OCI-LY1 (cell line): Measurements from ENCODE around the gene SNRNP70.
"Not testable (repeated sequence)": the region's sequence is repeated elsewhere in the genome, so short reads cannot be mapped to it uniquely, and the experiment has no call there.

Experiments
- H2AFZ ChIP-seq: fragments of 200-600 bp; sonication (generic), shearing (Covaris generic); 2 replicates; pipeline ENCODE4 v1.6.0; 2014; ENCODE audit warnings: antibody characterized with exemption, mild to moderate bottlenecking, low read length
- H3F3A ChIP-seq: fragments of 200-600 bp; sonication (generic), shearing (Covaris generic); 2 replicates; pipeline ENCODE4 v1.6.0; 2014; ENCODE audit warnings: mild to moderate bottlenecking, antibody characterized with exemption, low read length, moderate library complexity; ENCODE audit not compliant: insufficient read depth
- H3K27ac ChIP-seq: fragments of 200-600 bp; sonication (generic); 2 replicates; pipeline ENCODE4 v1.5.1; 2014; ENCODE audit warnings: low read length, mixed run types, mild to moderate bottlenecking, low read depth; ENCODE audit not compliant: poor library complexity, severe bottlenecking
- H3K27me3 ChIP-seq: fragments of 200-600 bp; sonication (generic); 2 replicates; pipeline ENCODE4 v1.6.0; 2014; ENCODE audit warnings: antibody characterized with exemption, mild to moderate bottlenecking, low read length, moderate library complexity; ENCODE audit not compliant: insufficient read depth
- H3K36me3 ChIP-seq: fragments of 200-600 bp; sonication (generic); 2 replicates; pipeline ENCODE4 v1.6.1; 2014; ENCODE audit warnings: mild to moderate bottlenecking, antibody characterized with exemption, low read length, moderate library complexity, mixed read lengths; ENCODE audit not compliant: insufficient read depth
- H3K4me1 ChIP-seq: fragments of 200-600 bp; sonication (generic); 2 replicates; pipeline ENCODE4 v1.5.1; 2014; ENCODE audit warnings: mild to moderate bottlenecking, low read length, moderate library complexity; ENCODE audit not compliant: insufficient read depth, severe bottlenecking
- H3K4me2 ChIP-seq: fragments of 200-600 bp; sonication (generic), shearing (Covaris generic); 2 replicates; pipeline ENCODE4 v1.6.1; 2014; ENCODE audit warnings: low read length
- H3K4me3 ChIP-seq: fragments of 200-600 bp; sonication (generic); 2 replicates; pipeline ENCODE4 v1.5.1; 2014; ENCODE audit warnings: low read length, low read depth, mild to moderate bottlenecking, mixed read lengths; ENCODE audit not compliant: poor library complexity, severe bottlenecking
- H3K79me2 ChIP-seq: fragments of 200-600 bp; shearing (Covaris generic); 2 replicates; pipeline ENCODE4 v1.6.1; 2016; ENCODE audit warnings: mixed run types, low read length, mixed read lengths; ENCODE audit not compliant: insufficient read depth
- H3K9ac ChIP-seq: fragments of 200-600 bp; sonication (generic), shearing (Covaris generic); 2 replicates; pipeline ENCODE4 v1.6.1; 2014; ENCODE audit warnings: mild to moderate bottlenecking, low read length, mixed read lengths
- H3K9me2 ChIP-seq: fragments of 200-600 bp; sonication (generic), shearing (Covaris generic); 2 replicates; pipeline ENCODE4 v1.6.1; 2014; ENCODE audit warnings: low read depth, mild to moderate bottlenecking, low read length, mixed read lengths
- H3K9me3 ChIP-seq: fragments of 200-600 bp; shearing (Covaris generic); 2 replicates; pipeline ENCODE4 v1.6.1; 2014; ENCODE audit warnings: low read length, mixed read lengths
- H4K20me1 ChIP-seq: fragments of 200-600 bp; sonication (generic), shearing (Covaris generic); 2 replicates; pipeline ENCODE4 v1.6.0; 2016; ENCODE audit warnings: mild to moderate bottlenecking, low read length; ENCODE audit not compliant: insufficient read depth
- EZH2 ChIP-seq: fragments of 200-600 bp; sonication (generic), shearing (Covaris generic); IDR thresholded peaks from 2 replicates; pipeline ENCODE4 v1.8.0; 2017; ENCODE audit warnings: borderline replicate concordance, mixed run types, mild to moderate bottlenecking, antibody characterized with exemption, low read length, moderate library complexity, mixed read lengths
- TF ChIP-seq, protein P1 (sequence below): fragments of 200-600 bp; sonication (generic), shearing (Covaris generic); IDR thresholded peaks from 2 replicates; pipeline ENCODE4 v1.5.1; 2017; ENCODE audit warnings: mild to moderate bottlenecking, antibody characterized with exemption, low read length, moderate library complexity, mixed read lengths

The SNRNP70 gene

GRCh38 chr19:49119411-49120324 is 34.4 kb downstream of the SNRNP70 start, which contains the start of gene PPFIA3:
Gene PPFIA3, plus strand, starts transcription at chr19:49119544. Its CDS starts 8,330 bp downstream, at chr19:49127874.
- no peaks in the 10 kb centered on the region for H4K20me1 ChIP-seq
- TF ChIP-seq EZH2 = no peak; the same call in 1 of the 2 replicates
- TF ChIP-seq, protein P1, sequence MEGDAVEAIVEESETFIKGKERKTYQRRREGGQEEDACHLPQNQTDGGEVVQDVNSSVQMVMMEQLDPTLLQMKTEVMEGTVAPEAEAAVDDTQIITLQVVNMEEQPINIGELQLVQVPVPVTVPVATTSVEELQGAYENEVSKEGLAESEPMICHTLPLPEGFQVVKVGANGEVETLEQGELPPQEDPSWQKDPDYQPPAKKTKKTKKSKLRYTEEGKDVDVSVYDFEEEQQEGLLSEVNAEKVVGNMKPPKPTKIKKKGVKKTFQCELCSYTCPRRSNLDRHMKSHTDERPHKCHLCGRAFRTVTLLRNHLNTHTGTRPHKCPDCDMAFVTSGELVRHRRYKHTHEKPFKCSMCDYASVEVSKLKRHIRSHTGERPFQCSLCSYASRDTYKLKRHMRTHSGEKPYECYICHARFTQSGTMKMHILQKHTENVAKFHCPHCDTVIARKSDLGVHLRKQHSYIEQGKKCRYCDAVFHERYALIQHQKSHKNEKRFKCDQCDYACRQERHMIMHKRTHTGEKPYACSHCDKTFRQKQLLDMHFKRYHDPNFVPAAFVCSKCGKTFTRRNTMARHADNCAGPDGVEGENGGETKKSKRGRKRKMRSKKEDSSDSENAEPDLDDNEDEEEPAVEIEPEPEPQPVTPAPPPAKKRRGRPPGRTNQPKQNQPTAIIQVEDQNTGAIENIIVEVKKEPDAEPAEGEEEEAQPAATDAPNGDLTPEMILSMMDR = no peak
- H3K27ac ChIP-seq = peak within 1 kb of the TSS; percentile 55
- H3K79me2 ChIP-seq = no peaks in the 10 kb centered on the region
- H3K4me3 ChIP-seq = peak within 1 kb of the TSS; percentile 73
- peaks cover 5% of the 10 kb centered on the region; the same call in 1 of the 2 replicates for H3F3A ChIP-seq
- H3K36me3 ChIP-seq = no peaks in the 10 kb centered on the region
- H3K9me2 ChIP-seq = no peaks in the 10 kb centered on the region
- H3K4me2 ChIP-seq = peak within 1 kb of the TSS; percentile 98
- no peaks in the 10 kb centered on the region for H3K9me3 ChIP-seq
- peak within 1 kb of the TSS; percentile 20; the same call in 1 of the 2 replicates for H2AFZ ChIP-seq
- H3K9ac ChIP-seq = peak within 1 kb of the TSS; percentile 80
- 0 out of 2 replicates have a peak, but pooled peaks cover 7% of the 10 kb centered on the region for H3K27me3 ChIP-seq
- peaks cover 23% of the 10 kb centered on the region for H3K4me1 ChIP-seq

GRCh38 chr19:49120325-49120683 is 35.1 kb downstream of the SNRNP70 start:
- peaks cover 19% of the 10 kb centered on the region for H3K4me1 ChIP-seq
- H3K4me3 ChIP-seq = no peak overlapping the region

GRCh38 chr19:49120868-49121267 is 35.6 kb downstream of the SNRNP70 start:
- Histone ChIP-seq H3K4me1 (peaks cover 19% of the 10 kb centered on the region), H4K20me1 (no peaks in the 10 kb centered on the region), H3K9ac (no peak overlapping the region), H3K27ac (no peak overlapping the region), H2AFZ (no peak overlapping the region), H3K9me2 (no peaks in the 10 kb centered on the region), H3K27me3 (0 out of 2 replicates have a peak, but pooled peaks cover 7% of the 10 kb centered on the region), H3K9me3 (no peaks in the 10 kb centered on the region), H3K4me3 (no peak overlapping the region), H3F3A (peaks cover 5% of the 10 kb centered on the region; the same call in 1 of the 2 replicates), H3K4me2 (no peak overlapping the region), H3K36me3 (no peaks in the 10 kb centered on the region), H3K79me2 (no peaks in the 10 kb centered on the region)
- TF ChIP-seq, protein P1 = no peak
- TF ChIP-seq EZH2 = no peak

More at GRCh38 chr19:49120325-49120683, 35.1 kb downstream of the SNRNP70 start:
- no peak overlapping the region for H2AFZ ChIP-seq
- no peak for TF ChIP-seq EZH2
- TF ChIP-seq, protein P1 = no peak
- 0 out of 2 replicates have a peak, but pooled peaks cover 7% of the 10 kb centered on the region for H3K27me3 ChIP-seq
- no peaks in the 10 kb centered on the region for H3K36me3 ChIP-seq
- peak overlapping the region; percentile 98 for H3K4me2 ChIP-seq
- peaks cover 5% of the 10 kb centered on the region; the same call in 1 of the 2 replicates for H3F3A ChIP-seq
- H3K9ac ChIP-seq = no peak overlapping the region
- H3K9me3 ChIP-seq = no peaks in the 10 kb centered on the region
- H4K20me1 ChIP-seq = no peaks in the 10 kb centered on the region
- H3K27ac ChIP-seq = no peak overlapping the region
- H3K9me2 ChIP-seq = no peaks in the 10 kb centered on the region
- no peaks in the 10 kb centered on the region for H3K79me2 ChIP-seq

DNA sequence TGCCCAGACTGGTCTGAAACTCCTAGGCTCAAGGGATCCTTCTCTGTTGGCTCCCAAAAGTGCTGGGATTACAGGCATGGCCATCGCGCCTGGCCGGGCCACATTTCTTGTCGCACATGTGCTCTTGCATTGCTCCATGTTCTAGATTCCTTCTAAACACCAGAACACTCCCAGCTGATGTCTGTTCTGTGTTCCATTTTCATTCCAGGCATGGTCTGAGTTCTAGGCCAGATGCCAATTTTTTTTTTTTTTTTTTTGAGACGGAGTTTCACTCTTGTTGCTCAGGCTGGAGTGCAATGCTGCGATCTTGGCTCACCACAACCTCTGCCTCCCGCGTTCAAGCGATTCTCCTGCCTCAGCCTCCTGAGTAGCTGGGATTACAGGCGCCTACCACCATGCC is 36.6 kb downstream of the SNRNP70 start:
- not testable (repeated sequence) for H3K9me2 ChIP-seq, H3K79me2 ChIP-seq, H3K27ac ChIP-seq, H2AFZ ChIP-seq, H3K4me2 ChIP-seq, H3K4me3 ChIP-seq, H4K20me1 ChIP-seq, H3K9me3 ChIP-seq, H3K27me3 ChIP-seq, H3K36me3 ChIP-seq, H3K9ac ChIP-seq, H3F3A ChIP-seq
- H3K4me1 ChIP-seq = peaks cover 19% of the 10 kb centered on the region

- H3K36me3 ChIP-seq, H3K4me3 ChIP-seq, H3K4me2 ChIP-seq, H3K9me3 ChIP-seq, H4K20me1 ChIP-seq, H3K9ac ChIP-seq, H3K27ac ChIP-seq, H3K9me2 ChIP-seq, H3K79me2 ChIP-seq, H3K27me3 ChIP-seq, H3F3A ChIP-seq, H2AFZ ChIP-seq: not testable (repeated sequence)
- peaks cover 18% of the 10 kb centered on the region for H3K4me1 ChIP-seq
Measured at GRCh38 chr19:49123285-49123684, 38.0 kb downstream of the SNRNP70 start.
